Lower leg skin (tissue), 3 donors: ENCODE data around the gene PCCA.

Source experiments
- POLR2A ChIP-seq, 2 donors: fragments of 450-650 bp; IDR thresholded peaks; one replicate each; pipeline ENCODE4 v1.6.1; 2016 to 2017; ENCODE audit warnings: antibody characterized with exemption in 2 of 2, mild to moderate bottlenecking in 1 of 2, moderate library complexity in 1 of 2
- TF ChIP-seq, protein P1 (sequence below), 3 donors: fragments of 450-650 bp; IDR thresholded peaks; one replicate each; pipeline ENCODE4 v1.5.1; 2016; ENCODE audit warnings: antibody characterized with exemption in 3 of 3, mild to moderate bottlenecking in 3 of 3, moderate library complexity in 2 of 3

DNA sequence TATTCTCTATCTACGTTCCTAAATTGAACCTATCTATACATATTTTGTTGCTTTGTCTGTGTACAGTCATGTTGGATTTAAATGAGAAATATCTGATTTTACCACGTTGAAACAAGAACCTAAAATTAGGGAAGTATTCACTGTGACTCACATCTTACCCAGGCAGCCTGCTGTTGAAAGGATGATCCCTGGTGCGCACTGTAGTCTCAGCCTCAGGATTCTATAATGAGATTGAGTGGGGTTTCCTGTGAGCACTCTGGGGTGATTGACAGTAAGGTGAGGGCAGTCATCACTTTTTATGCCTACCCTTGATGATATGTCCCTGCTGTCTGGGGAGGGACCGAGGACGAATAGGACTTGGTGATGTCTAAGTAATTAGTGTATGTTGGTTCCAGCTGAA, 35.4 kb downstream of the PCCA start:
- TF ChIP-seq, protein P1, sequence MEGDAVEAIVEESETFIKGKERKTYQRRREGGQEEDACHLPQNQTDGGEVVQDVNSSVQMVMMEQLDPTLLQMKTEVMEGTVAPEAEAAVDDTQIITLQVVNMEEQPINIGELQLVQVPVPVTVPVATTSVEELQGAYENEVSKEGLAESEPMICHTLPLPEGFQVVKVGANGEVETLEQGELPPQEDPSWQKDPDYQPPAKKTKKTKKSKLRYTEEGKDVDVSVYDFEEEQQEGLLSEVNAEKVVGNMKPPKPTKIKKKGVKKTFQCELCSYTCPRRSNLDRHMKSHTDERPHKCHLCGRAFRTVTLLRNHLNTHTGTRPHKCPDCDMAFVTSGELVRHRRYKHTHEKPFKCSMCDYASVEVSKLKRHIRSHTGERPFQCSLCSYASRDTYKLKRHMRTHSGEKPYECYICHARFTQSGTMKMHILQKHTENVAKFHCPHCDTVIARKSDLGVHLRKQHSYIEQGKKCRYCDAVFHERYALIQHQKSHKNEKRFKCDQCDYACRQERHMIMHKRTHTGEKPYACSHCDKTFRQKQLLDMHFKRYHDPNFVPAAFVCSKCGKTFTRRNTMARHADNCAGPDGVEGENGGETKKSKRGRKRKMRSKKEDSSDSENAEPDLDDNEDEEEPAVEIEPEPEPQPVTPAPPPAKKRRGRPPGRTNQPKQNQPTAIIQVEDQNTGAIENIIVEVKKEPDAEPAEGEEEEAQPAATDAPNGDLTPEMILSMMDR (IDR thresholded peaks at IDR 0.05) = no peak
- TF ChIP-seq POLR2A (IDR thresholded peaks at IDR 0.05) = no peak
